WI38 (cell line): ENCODE measurements around the gene RHBDL3.

Source experiments
- H3K4me3 ChIP-seq: 2 replicates; pipeline ENCODE4 v1.5.1; 2011; ENCODE audit warnings: low read depth, mild to moderate bottlenecking, control low read depth, low read length
- CTCF ChIP-seq: IDR thresholded peaks from 2 replicates; pipeline ENCODE4 v1.5.1; 2012; ENCODE audit warnings: low read depth, mild to moderate bottlenecking, control low read depth, low read length

Gene RHBDL3

GRCh38 chr17:32342603-32343325 is 77.1 kb downstream of the RHBDL3 start:
- no peak for TF ChIP-seq CTCF
- no peak overlapping the region; the same call in 1 of the 2 replicates for H3K4me3 ChIP-seq

GRCh38 chr17:32345951-32346600 is 80.4 kb downstream of the RHBDL3 start:
- TF ChIP-seq CTCF = no peak

GRCh38 chr17:32348483-32348800 is 82.8 kb downstream of the RHBDL3 start:
- TF ChIP-seq CTCF = no peak
- H3K4me3 ChIP-seq = no peak overlapping the region

More at GRCh38 chr17:32345951-32346600, 80.4 kb downstream of the RHBDL3 start:
- H3K4me3 ChIP-seq = no peak overlapping the region

- H3K4me3 ChIP-seq = peak overlapping the region; percentile 99
- TF ChIP-seq CTCF = no peak
These were observed 83.8 kb downstream of the RHBDL3 start for GRCh38 chr17:32349503-32349853.

- no peak for TF ChIP-seq CTCF
- peak within 1 kb of the TSS; percentile 99 for H3K4me3 ChIP-seq
These were observed 84.4 kb downstream of the RHBDL3 start, which contains the start of gene ZNF207 for GRCh38 chr17:32349854-32350665. ZNF207 (plus strand) TSS chr17:32350157; CDS start chr17:32350286, 129 bp downstream.

GRCh38 chr17:32350666-32351418 is 85.2 kb downstream of the RHBDL3 start:
- TF ChIP-seq CTCF = no peak
- peak overlapping the region; percentile 99 for H3K4me3 ChIP-seq

GRCh38 chr17:32352734-32353133 is 87.1 kb downstream of the RHBDL3 start:
- peak overlapping the region; percentile 99 for H3K4me3 ChIP-seq
